ENCODE data around the gene CDC42BPB.
"Not testable (repeated sequence)": the region's sequence is repeated elsewhere in the genome, so short reads cannot be mapped to it uniquely, and the experiment has no call there.

The CDC42BPB gene

DNA sequence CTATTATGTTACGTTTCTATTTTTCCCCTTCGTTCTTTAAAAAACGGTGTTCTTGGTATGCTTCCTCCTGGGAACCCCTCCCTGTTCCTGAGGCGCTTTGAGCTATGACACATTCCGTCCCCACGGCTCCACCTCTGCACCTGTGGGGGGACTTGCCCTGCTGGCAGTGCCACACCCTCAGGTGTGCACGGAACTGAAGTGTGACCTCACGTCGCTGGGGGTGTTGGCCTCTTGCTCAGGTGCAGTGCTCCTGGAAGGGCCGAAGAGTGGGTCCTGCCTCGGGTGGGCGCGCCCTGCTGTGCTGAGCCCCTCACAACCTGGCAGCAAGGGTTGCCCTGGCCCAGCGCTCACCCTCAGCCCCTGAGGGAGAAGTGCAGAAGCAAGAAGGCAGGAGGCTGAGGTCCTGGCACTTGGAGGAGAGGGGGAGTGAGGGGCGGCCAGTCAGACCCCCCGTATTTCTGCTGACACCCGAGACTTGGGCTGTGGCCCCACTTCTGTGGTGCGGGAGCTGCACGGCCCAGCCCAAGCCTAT lies 129.9 kb downstream of the CDC42BPB start:
- peak; percentile 35 for DNase-seq

DNA sequence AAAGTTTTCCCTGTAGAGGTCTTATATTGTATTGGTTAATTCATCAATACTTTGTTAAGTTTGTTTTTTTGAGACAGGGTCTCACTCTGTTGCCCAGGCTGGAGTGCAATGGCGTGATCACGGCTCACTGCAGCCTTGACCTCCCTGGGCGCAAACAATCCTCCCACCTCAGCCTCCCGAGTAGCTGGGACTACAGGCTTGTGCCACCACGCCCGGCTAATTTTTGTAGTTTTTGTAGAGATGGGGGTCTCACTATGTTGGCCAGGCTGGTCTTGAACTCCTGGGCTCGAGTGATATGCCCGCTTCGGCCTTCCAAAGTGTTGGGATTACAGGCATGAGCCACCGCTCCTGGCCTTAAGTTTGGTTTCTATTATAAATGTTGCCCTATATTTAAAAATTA lies 130.5 kb downstream of the CDC42BPB start:
- DNase-seq: not testable (repeated sequence)

DNA sequence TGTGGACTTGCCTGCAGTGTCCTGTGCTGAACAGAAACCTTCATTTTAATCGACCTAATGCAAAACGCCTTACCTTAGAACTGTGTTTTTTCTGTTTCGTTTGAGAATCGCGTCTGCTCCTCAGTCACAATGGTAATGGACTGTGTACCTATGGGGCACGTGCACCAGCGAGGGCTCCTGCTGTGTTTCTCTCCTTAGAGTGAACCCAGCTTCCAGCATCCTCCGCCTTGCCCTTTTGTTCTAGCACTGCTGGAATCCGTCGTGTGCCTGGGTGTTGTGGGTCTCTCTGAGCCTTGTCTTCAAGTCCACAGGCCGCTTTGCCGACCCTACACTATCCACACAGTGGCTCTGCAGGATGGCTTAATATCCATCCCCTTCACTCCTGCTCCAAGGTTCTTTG lies 131.2 kb downstream of the CDC42BPB start:
- DNase-seq: no peak

DNA sequence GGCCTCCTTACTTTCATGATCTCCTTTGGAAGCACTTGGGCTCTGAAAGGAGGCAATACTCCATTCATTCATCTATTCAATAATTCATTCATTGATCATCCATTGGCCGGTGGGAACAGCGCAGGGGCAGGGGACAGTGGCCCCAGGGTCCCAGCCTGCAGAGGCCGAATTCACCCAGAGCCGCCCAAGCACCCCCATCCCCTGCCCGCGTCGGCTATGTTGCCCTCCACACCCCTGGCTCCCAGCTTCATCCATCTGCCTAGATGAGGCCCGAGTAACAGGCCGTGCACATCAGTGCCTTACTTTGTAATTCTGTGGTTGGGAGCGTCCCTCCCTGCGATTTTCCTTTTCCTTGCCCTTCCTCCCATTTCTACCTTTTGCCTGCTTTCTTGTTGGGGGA lies 131.7 kb downstream of the CDC42BPB start:
- no peak for DNase-seq

DNA sequence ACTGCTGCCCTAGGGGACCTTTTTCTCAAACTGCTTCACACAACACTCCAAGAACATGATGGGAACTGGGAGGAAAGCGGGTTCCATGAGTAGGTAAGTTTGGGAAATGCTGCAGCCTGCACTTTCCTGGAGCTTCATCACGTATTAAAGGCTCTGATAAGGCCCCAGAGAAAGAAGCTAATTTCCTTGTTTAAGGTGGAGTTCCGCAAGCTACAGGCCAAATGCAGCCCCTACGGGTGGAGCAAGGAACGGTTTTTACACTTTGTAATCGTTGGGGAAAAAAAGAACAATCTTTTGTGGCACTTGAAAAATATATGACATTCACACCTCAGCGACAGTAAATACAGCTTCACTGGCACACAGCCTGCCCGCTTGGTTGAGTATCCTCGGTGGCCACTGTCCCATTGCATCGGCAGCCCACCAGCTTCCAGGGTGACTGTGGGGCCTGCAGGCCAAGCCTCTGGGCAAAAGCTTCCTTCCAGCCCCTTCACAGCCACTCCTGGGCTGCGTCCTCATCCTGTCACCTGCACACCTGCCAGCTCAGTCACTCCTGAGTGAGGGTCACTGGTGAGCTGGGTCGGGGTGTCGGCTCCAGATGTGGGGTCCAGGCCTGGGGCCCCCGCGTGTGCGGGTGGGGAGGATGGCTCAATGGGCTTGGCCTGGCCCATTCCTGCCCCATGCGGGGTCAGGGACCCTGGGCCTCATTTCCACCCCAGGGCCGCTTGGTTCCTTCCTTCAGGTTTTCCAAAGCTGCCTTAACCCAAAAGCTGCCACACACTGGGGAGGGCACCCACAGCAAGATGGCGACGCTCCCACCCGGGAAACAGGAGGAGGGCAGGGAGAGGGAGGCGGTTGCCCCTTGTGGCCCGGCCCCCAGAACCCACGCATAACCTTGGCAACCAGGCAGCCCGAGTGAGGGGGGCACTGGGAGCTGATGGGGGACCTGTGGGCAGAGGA lies 132.4 kb downstream of the CDC42BPB start:
- DNase-seq: no peak

DNA sequence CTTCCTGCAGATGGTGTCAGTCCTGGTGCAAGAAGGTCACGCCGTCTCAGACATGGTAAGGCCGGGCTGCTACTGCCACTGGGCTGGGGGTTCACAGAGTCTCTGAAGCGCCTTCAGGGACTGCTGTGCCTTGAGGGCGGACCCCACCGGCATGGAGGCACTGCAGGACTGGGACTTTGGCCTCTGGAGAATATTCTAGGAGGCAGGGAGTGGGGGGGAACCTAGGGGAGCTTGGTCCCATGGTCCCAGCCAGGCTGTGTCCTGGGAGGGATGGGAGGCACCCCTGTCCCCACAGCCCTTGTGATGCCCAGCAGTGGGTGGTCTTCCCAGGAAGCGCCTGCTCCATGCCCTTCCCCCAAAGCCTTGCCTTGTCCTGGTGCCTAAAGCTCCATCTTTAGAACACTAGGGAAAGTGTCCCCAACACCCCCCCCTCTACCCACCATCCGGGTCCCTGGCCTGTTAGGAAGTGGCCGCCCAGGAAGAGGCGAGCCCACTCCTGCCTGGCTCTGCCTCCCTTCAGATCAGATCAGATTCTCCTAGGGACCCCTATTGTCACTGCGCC lies 133.3 kb downstream of the CDC42BPB start:
- no peak for DNase-seq

DNA sequence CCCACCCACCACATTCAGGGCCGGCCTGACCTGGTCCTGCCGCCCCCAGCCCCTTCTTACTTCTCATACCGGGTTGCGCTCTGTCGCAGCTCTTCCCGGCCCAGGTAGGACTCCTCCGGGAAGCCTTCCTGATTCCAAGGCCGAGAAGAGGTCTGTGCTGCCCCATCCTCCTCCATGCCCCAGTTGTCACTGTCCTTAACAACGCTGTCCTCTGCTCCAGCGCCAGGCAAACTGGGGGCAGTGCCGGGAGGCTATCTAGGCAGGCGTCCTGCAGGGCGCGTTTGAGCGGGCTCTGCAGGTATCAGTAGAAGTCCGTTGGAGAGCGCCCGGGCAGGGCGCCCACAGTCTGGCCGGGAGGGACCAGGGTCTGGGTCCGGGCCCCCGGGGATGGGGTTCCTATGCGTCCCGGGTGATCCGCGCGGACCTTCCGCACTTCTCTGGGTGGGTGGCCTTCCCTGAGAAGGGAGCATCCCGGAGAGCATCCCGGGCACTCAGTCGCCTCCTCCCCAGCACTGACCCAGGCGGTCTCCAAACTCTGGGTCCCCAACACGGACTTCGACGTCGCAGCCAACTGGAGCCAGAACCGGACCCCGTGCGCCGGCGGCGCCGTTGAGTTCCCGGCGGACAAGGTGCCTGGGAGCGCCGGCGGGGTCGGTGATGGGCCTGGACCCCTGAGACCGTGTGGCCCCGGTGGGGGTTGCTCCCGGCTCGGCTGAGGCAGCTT lies 134.0 kb downstream of the CDC42BPB start:
- no peak for DNase-seq

DNA sequence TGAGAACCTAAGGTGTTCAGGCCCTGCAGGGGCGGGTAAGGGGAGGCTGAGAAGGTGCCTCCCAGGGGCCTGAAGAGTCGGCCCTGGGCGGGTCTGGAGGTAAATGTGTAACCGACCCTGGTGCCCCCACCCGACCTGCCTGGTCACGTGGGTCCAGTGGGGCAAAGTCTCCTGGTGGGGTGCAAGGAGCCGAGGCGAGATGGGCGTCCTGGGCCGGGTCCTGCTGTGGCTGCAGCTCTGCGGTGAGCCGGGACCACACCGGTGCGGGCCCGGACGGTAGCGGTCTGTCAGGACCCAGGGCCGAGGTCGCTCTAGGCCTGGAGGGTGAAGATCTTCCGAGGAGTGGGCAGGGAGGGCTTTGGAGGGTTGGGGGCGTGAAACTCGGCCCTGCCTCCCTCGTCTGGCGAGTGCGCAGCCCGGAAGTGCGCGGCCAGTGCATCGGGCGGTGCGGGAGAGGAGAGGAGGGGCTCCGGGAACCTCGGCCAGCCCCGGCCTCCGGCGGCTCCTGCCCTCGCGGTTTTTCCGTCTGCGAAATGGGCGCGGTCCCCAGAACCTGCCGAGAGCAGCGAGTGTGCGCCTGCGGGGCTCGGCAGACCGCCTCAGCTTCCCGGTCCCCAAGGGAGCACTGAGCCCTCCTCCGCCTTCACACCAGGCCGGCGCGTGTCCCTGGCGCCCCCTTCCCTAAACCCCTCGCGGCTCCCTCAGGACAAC lies 134.7 kb downstream of the CDC42BPB start, which contains the start of gene AMN:
Gene AMN, plus strand, starts transcription at position 174 of the 711 bp plus-strand sequence. Its CDS starts 26 bp downstream, at position 200.
- peak; percentile 60 for DNase-seq

DNA sequence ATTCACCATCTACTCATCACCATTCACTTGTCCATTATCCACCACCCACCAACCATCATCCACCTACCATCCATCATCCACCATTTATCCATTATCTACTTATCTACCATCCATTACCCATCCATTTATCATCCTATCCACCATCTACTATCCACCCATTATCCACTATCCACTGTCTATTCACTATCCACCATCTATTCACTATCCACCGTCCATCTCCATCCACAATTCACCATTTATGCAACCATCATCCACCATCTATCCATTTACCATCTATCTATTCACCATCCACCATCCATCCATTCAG lies 136.4 kb downstream of the CDC42BPB start:
- DNase-seq: no peak

DNA sequence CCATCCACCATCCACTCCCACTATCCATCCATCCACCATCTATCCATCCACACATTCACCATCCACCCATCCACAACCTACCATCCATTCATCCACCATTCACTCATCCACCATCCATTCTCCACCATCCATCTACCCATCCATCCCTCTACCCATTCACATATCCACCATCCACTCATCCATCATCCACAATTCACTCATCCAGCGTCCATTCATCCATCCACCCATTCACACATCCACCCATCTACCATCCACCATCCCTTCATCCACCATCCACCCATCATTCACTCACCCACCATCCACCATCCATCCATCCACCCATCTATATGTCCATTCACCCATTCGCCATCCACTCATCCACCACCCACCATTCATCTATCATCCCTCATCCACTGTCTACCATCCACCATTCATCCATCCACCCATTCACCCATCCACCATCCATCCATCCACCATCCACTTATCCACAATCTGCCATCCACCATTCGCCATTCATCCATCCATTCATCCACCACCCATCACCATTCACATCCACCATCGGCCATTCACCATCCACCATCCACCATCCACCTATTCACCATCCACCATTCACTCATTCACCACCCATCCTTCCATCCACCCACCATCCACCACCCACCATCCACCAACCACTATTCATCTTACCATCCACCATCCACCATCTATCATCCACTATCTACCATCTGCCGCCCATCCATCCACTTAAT lies 136.9 kb downstream of the CDC42BPB start:
- no peak for DNase-seq

DNA sequence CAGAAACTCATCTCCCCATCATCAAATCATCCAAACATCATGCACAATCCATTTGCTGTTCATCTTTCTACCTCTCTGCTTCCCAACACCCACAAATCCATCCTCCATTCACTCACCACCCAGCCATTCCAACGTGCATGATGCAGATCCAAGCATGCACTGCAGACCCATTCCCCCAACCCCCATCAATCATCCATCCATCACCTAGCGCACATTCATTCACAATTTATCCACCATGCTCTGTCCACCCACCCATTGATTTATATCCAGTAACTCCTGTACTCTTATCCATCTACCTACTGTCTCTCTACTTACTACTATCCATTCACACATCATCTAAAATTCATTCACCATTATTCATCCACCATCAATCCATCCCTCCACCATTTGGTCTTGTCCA lies 138.9 kb downstream of the CDC42BPB start:
- no peak for DNase-seq

DNA sequence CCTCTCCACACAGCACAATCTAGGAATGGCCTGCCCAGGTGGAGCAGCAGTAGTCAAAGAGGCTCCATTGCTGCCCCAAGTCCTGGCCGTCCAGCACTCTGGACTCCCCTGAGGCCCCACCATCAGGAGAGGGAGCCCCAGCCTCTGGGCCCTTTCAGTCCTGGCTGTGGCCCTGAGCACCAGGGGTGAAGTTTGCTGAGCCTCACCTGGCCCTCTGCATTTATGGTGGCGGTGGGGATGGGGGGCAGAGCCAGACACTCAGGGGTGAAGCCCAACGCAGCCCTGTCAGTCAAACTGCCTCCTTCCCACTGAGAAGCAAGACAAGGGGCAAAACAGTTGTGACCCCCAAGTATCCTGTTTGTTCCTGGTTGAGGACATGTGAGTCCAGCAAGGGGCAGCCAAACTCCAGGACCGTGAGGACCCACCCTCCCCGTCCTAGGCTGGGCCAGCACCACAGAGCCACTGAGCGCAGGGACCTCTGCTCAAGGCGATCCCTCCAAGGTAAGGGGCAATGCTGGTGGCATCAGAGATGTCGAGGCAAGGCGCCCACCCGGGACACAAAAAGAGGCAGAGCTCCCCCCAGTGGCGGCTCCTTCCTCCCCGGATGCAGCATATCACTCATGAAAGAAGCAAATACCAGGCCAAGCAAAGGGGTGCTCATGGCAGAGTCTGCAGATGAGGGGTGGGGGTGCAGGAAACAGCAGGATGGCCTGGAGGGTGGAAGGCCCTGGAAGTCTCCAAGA lies 139.7 kb downstream of the CDC42BPB start:
- no peak for DNase-seq

DNA sequence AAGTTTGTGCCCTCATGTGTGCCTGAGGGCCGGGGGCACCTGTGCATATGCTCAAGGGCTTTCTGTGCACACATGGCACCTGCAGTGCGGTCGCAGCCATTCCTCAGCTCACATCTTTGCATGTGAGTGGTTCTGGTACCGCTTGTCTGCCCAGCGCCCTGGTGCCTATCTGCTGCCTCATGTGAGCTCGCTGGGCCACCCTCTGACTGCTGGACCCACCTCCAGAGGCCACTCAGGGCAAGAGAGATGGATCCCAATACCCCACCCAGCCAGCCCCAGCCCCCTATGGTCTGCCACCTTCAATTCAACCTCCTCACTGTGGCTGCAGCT lies 140.3 kb downstream of the CDC42BPB start:
- DNase-seq: no peak

DNA sequence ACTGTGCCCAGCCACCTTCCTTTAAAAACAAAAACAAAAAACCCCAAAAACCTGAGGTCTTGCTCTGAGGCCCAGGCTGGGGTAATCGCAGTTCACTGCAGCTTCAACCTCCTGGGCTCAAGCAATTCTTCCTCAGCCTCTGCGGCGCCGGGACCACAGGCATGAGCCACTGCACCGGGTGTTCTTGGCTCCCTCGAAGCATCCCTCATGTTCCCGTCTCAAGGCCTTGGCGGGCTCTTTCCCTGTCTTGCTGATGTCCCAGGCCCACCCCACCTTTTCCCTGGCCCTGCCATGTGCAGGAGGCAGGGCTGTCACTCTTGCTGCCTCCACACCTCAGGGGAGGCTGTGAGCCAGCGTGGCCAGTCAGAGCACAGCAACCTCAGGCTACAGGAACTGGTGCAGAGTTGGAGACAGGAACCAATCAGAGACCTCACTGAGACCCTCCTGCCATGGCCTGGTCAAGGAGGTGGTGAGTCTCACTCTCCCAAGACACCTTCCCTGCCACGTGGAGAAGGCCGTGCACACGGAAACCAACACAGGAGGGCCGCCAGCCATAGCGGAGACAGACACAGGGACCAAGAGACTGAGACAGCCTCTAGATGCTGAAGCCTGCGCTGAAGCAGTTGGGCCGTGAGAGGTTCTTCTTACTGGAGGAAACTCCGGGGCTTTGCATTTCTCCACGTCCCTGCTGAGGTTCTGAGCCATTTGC lies 140.8 kb downstream of the CDC42BPB start:
- DNase-seq: no peak

DNA sequence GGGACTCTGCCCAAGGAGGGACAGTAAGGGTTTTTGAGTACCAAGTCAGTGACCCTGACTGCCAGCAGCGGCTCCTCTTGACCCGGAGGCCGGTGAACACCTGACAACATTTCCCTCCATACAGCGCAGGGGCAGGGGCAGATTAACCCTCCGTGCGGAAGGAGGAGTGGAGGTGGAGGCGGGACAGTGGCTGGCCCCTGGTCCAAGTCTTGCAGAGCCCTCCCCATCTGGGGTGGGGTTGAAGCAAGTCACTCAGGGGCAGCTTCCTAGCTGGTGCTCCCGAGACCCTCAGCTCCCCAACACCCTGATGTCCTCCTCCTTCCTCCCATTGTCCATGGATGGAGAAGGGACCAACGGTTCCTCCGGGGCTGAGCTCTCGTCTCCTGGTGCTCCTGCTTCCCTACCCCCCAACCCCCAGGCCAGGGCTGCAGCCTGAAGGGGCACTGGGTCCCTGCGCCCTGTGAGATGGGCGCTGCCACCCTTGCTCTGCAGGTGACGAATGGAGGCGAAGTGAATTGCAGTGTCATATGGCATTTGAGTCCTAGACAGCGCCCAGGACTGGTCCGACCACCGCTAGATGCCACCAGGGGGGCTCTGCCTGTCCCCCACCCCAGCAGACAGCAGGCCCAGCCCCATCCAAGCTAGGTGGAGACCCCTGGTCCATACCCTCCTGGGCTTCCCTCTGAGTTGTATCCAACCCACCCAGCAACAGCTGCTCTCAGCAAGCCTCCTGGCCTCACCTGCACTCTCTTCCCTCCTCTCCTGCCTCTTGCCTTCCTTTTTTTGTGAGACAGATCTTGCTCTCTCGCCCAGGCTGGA lies 141.8 kb downstream of the CDC42BPB start:
- DNase-seq: no peak

DNA sequence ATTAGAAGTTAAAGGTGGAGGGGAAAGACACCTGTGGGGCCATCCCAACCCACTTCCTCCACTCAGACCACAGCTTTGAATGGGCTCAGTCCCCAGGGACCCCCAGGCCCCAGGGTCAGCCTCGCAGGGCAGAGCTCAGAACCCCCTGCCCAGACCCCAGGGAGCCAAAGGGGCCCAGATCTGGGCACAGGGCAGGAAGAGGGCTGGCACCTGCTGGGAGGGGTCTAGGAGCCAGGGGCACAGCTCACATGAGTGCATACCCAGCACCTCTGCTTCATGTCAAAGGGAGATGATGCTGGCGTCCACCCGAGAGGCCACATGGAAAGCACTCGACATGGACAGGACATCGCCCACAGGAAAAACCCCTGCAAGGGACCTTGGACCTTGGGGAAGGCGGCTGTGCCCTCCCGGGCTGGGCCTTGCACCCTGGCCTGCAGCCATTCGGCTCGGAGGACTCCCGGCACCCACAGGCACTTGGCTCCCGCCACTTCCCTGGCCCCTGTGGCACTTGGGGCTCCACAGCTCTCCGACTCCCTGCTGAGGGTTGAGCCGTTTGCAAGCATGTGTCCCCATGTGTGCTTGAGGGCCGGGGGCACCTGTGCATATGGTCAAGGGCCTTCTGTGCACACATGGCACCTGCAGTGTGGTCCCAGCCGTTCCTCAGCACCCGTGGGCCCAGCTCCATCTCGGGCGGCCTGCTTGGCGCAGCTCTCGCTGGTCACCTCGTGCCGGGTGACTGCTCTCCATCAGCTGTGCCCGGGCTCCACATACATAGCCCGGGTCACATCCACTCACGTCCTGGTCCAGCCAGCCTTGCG lies 142.7 kb downstream of the CDC42BPB start:
- no peak for DNase-seq

DNA sequence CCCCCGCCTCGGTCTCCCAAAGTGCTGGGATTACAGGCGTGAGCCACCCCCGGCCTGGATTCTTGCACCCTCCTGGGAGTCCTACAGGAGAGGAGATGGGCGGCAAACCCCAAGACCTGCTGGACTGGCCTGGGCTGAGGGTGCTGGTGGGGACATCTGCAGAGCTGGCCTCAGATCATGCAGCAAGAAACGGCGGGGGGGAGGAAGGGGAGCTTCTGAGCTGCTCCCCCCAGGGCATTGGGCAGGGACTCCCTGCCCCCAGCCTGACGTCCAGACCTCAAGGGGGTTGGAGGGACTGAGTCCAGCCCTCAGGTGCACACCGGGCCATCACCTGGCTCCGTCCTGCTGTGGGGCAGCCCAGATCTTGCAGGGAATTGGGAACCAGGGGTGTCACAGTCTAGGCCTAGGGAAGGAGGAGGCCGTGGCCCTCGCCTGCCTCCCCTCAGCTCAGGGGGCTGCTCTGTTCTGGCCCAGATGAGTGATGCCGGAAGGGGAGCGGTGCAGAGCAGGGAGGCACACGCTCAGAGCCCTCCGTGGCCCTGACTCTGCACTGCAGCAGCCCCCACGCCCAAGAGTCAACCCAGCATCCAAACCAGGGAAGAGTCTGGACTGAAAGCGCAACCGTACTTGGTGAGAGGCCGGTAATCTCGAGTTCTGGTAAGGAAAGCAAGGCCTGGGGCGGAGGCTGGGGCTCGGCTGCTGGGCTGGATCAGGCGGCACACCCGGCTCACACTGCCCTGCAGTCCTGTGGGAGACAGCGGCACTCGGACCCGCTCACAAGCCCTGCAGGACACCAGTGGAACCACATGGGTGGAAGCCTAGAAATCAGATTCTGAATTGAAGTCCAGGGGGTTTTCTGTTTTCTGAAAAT lies 143.8 kb downstream of the CDC42BPB start:
- DNase-seq: no peak

Data from right kidney (tissue), 1 donor.